ENCODE measurements around the gene DLX5. TPM values are rescaled to one million over a fixed set of nuclear protein-coding genes. Genes with fewer than 3 reads are reported as not detected.

DLX5 gene
- total RNA-seq, 2 donors from 2014 or later = 0.64 to 1.6 TPM

- Histone ChIP-seq H3K36me3 (no peaks in the 10 kb centered on the region), H3K4me3 (no peak overlapping the region), H3K9me3 (no peaks in the 10 kb centered on the region), H3K4me1 (replicated peaks) (peaks cover 3% of the 10 kb centered on the region), H3K27ac (no peak overlapping the region), H3K27me3 (replicated peaks; ENCODE audit: insufficient read depth) (peaks cover 24% of the 10 kb centered on the region)
- TF ChIP-seq POLR2AphosphoS5 (IDR thresholded peaks at IDR 0.05) (no peak), POLR2A (IDR thresholded peaks at IDR 0.05) (no peak), CTCF (IDR thresholded peaks at IDR 0.05) (no peak)
- 50% methylated on average over 65 of the region's 67 CpGs for WGBS
- DNase-seq (ENCODE audit: low spot score) = no peak
- intact Hi-C loops (cut with DNase I) = loop anchor here (10.0 kb wide), 1 partner anchor 696 kb away; the partner anchor contains the start of gene SLC25A13
Measured at GRCh38 chr7:97020996-97021746, 3.5 kb downstream of the DLX5 start.

GRCh38 chr7:97020601-97020995, 4.0 kb downstream of the DLX5 start:
- H3K4me1 ChIP-seq (replicated peaks) = peaks cover 3% of the 10 kb centered on the region
- peaks cover 24% of the 10 kb centered on the region for H3K27me3 ChIP-seq (replicated peaks; ENCODE audit: insufficient read depth)
- WGBS = 60% methylated on average over 10 of the region's 17 CpGs
- H3K9me3 ChIP-seq = no peaks in the 10 kb centered on the region
- H3K27ac ChIP-seq = no peak overlapping the region
- TF ChIP-seq POLR2A (IDR thresholded peaks at IDR 0.05) (no peak), CTCF (IDR thresholded peaks at IDR 0.05) (no peak)
- no peak for DNase-seq (ENCODE audit: low spot score)
- intact Hi-C loops (cut with DNase I) = loop anchor here (10.0 kb wide), 1 partner anchor 696 kb away; the partner anchor contains the start of gene SLC25A13
- H3K36me3 ChIP-seq = no peaks in the 10 kb centered on the region
- H3K4me3 ChIP-seq = no peak overlapping the region

- Histone ChIP-seq H3K27ac (no peak overlapping the region), H3K4me3 (no peak overlapping the region), H3K27me3 (replicated peaks; ENCODE audit: insufficient read depth) (peaks cover 27% of the 10 kb centered on the region), H3K36me3 (no peaks in the 10 kb centered on the region), H3K4me1 (replicated peaks) (peaks cover 3% of the 10 kb centered on the region), H3K9me3 (no peaks in the 10 kb centered on the region)
- 59% methylated on average over 5 of the region's 5 CpGs for WGBS
- intact Hi-C loops (cut with DNase I) = loop anchor here (10.0 kb wide), 1 partner anchor 695 kb away; the partner anchor contains the start of gene SLC25A13
- no peak for DNase-seq (ENCODE audit: low spot score)
- TF ChIP-seq POLR2AphosphoS5 (IDR thresholded peaks at IDR 0.05) (no peak), POLR2A (IDR thresholded peaks at IDR 0.05) (no peak), CTCF (IDR thresholded peaks at IDR 0.05) (no peak)
Measured at GRCh38 chr7:97019710-97020225, 4.9 kb downstream of the DLX5 start.

- H3K36me3 ChIP-seq = no peaks in the 10 kb centered on the region
- no peak overlapping the region for H3K27ac ChIP-seq
- no peaks in the 10 kb centered on the region for H3K9me3 ChIP-seq
- intact Hi-C loops (cut with DNase I) = no loop called here
- WGBS = 56% methylated on average over 19 of the region's 19 CpGs
- no peak for TF ChIP-seq POLR2AphosphoS5 (IDR thresholded peaks at IDR 0.05)
- TF ChIP-seq POLR2A (IDR thresholded peaks at IDR 0.05) = no peak
- TF ChIP-seq CTCF (IDR thresholded peaks at IDR 0.05) = no peak
- no peak for DNase-seq (ENCODE audit: low spot score)
- peaks cover 30% of the 10 kb centered on the region for H3K27me3 ChIP-seq (replicated peaks; ENCODE audit: insufficient read depth)
- peaks cover 3% of the 10 kb centered on the region for H3K4me1 ChIP-seq (replicated peaks)
- no peak overlapping the region for H3K4me3 ChIP-seq
Measured at GRCh38 chr7:97018791-97019531, 5.7 kb downstream of the DLX5 start.
